KBM-7 (cell line): ENCODE measurements around the gene ARMH3.

ENCODE experiments used
- DNase-seq: peaks from one replicate; pipeline ENCODE4 v3.0.0-alpha.2; 2015
- in situ Hi-C: fragments of 300-500 bp; cut with MboI; formaldehyde crosslinking; loops from 2 replicates; pipeline ENCODE4 v1.14.3; 2020; ENCODE audit warnings: low sequenced_read_pairs, low pct_unique_long_range_greater_than_20kb, mixed read lengths

ARMH3 gene

DNA sequence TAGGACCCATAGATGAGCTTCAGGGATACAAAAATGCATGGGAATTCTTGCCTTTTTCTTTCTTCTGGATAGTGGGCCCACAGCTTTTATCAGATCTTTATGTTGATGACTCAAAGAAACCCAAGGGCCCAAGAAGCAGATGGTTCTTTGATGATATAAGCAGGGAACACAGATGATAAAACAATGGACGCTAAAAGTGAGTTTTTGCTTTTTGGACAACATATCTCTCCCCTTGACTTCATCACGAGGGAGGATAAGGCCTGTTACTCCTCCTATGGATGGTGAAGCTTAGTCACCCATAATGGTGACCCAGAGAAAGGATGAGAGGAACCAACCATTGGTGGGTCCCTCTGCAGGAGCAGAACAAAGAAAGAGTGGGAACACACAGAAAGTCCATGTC, 231.2 kb downstream of the ARMH3 start:
- DNase-seq = no peak
- in situ Hi-C loops = no loop called here

GRCh38 chr10:101818872-101819633, 236.9 kb downstream of the ARMH3 start:
- no peak for DNase-seq
- in situ Hi-C loops = no loop called here

DNA sequence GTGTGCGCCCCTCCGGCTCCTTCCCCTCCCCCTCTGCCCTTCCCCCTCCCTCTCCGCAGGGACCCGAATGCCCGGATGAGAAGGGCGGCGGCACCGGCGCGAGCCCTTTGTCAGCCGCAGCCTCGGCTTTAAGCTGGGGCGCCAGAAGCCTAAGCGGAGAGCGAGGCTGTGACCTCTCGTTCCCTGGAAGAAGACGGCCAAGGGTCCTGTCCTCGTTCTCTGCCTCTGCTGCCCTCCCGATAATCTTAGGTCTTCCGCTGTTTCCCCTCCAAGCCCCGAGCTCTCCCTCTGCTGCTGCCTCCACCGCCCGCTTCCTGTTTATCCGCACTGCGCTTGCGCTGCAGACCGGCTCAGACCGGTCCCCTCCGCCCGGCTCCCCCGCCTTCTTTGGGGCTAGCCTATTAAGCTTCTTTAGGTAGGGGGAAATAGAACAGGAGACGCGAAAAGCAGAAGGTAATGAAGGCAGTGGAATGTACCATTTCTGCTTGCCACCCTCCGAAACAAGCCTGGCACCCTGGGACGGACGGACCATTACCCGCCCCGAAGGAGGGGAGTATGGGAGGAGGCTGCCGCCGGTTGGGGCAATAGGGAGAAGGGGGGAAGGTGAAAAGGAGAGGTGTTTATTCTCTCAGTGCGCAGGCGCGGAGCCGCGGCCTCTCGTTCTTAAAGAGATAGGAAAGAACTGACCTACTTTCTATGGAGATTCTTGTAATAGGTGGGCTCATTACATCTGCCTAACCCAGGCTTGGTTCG, 237.7 kb downstream of the ARMH3 start, which contains the start of gene OGA:
Gene OGA (minus strand): TSS at position 326 of the 753 bp plus-strand sequence. CDS start 422 bp downstream, outside the sequence.
- peak; percentile 100 for DNase-seq
- in situ Hi-C loops = no loop called here

DNA sequence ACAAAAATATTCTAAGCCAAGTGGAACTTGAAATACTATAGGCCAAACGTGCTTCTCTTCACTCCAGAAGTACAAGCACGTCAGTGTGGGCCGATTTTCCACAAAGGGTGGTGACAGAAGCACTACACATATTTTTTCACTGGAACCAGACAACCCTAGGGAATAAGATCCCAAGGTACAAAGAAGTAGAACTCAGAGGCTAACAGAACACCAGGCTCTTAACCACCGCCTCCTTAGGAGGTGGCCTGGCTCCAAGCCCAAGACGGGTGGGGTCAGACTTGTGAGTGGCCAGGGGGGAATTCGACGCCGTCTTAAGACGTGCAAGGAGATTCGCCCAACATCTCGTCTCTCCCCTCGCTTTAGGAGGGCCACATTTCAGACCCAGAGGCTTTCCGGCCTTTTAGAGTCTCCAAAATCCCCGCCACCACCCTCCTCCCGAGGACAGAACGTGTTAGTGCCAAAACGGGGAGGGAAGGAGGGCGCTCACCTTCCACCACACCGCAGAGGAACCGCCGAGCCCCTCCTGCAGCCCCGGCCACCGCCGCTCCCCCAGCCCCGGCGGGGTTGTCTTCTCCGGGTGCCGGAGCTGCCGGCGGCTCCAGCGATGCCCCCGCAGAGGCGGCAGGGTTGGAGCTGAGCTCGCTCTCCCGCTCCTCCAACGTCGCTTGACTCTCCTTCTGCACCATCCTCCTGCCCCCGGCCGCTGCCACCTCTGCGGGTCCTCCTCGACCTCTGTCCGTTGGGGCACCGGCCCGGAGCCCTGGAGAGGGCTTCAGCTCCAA, 238.4 kb downstream of the ARMH3 start:
- peak; percentile 82 for DNase-seq
- in situ Hi-C loops = no loop called here

DNA sequence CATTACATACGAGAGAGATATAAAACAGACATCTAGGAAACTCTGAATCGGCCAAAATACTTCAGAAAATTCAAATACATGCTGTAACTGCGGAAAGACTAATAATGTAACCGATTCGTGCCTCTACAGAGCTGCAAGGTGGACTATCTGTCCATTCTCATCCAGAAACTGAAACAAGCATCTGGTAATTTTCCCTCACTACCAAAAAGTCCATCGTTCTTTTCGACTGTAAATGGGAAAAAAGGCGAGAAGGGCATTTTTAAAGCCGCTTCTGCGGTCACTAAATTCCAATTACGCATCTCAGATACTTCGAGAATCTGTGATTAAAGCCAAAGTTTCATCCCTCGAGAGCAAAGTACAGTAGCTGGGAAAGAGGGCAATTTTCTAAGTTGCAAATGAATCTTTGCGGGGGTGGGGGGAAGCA, 239.0 kb downstream of the ARMH3 start:
- DNase-seq = no peak
- in situ Hi-C loops = no loop called here

DNA sequence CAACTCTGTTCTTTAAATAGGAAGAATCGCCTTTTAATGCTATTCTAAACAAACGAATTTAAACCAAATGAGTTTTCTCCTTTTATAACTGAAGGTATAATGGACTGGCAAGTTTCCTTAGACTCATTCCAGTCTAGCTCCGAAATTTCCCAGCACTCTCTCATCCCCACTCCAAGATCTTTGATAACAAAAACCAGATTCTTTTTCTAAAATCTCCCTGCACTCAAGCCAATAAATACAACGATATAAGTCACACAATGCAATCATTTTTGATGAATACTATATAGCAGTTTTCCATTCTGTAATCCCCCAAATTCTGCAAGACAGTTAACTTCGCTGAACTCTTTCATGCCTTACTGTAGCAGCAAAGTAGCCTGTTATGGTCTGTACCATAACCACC, 239.6 kb downstream of the ARMH3 start:
- DNase-seq = no peak
- in situ Hi-C loops = no loop called here

DNA sequence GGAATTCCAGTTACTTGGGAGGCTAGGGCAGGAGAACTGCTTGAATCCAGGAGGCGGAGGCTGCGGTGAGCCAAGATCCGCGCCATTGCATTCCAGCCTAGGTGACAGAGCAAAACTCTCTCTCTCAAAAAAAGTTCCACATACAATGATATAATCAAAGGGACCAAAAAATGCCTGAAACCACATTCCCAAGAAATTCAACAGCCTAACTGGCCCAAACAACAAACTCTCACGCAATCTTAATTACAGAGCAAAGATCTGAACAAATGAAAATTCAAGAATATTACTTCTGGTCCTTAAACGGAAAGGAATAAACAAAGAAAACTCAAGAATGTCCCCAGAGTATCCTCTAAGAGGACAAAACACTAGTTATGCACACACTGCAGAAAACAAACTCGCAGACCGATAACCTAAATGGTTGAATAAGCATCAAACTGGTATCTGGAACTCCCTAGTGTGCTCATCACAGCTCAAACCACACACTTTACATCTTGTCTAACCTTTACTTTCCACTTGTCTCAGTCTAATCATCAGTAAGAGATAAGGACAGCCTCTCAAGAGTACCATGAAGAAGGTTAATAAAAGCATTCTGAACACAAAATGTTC, 241.4 kb downstream of the ARMH3 start:
- in situ Hi-C loops = no loop called here
- DNase-seq = no peak

DNA sequence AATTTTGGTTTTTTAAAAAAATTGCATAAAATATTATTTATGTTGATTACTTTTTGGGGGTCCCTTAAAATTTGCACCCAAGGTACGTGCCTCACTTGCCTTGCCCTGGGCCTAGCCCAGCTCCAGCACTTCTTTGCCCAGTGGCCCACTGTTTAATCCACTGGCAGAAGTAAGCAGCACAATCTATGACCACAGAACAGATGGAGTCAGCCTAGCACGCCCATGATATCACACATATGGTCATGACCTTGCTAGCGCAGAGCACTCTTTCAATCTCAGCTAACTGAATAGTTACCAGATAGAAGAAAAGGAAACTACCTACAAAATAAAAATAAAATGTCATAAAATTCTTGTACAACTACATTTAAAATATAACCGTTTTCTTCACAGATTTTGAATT, 243.4 kb downstream of the ARMH3 start:
- in situ Hi-C loops = no loop called here
- DNase-seq = no peak

GRCh38 chr10:101807158-101807557, 248.8 kb downstream of the ARMH3 start:
- DNase-seq = no peak
- in situ Hi-C loops = no loop called here

GRCh38 chr10:101803511-101803910, 252.5 kb downstream of the ARMH3 start:
- in situ Hi-C loops = no loop called here
- DNase-seq = no peak

- in situ Hi-C loops = no loop called here
- no peak for DNase-seq
Measured at GRCh38 chr10:101797403-101798059, 258.4 kb downstream of the ARMH3 start.
